Stimulated activated CD8-positive, alpha-beta memory T cell treated with anti-CD3 and anti-CD28 coated beads, Interleukin-2, amount 100 ng/mL, for 48 hours (primary cell): Measurements from ENCODE around the gene ANKRD60.

Source experiments
- DNase-seq, 2 donors: peaks; one replicate each; pipeline ENCODE4 v3.0.0-alpha.2; 2020; ENCODE audit warnings: low read depth in 2 of 2

ANKRD60 gene

DNA sequence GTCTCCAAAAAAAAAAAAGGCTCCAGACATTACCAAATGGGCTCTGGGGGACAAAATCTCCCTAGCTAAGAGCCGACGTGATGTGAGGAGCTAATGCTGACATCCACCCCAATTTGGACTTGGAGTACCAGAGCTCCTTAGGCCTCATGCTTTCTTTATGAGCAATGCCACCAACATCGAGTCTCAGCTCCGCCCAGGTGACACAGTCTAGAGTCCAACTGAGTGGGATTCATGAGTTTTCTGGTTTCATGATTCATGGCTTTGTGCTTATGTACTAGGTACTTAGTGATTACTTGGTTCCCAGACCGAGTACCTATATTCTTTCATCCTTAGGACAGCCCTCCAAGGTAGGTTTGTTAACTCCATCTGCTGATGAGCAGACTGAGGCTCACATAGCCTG is 4.4 kb downstream of the ANKRD60 start:
- peak in 1 of 2 donors; percentile 41 for DNase-seq

DNA sequence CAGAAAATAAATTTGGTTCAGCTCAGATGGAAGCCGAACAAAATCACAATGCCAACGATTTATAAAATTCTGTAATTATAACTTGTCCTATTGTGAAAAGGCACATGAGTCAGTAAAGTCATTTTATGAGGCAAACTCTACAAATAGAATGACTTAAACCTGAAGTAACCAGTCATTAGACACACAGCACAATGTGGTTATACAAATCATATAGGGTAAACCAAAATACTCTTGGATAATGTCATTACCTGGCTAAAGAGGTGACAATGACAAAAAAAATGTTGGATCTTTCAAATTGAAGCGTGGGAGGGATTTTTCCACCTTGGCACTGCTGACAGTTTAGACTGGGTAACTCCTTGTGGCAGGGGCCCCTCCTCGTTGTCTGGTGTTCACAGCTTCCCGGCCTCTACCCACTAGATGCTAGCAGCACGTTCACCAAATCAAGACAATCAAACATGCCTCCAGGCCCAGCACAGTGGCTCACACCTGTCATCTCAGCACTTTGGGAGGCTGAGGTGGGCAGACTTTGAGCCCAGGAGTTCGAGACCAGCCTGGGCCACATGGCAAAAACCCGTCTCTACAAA is 5.0 kb downstream of the ANKRD60 start:
- DNase-seq, result no peak

DNA sequence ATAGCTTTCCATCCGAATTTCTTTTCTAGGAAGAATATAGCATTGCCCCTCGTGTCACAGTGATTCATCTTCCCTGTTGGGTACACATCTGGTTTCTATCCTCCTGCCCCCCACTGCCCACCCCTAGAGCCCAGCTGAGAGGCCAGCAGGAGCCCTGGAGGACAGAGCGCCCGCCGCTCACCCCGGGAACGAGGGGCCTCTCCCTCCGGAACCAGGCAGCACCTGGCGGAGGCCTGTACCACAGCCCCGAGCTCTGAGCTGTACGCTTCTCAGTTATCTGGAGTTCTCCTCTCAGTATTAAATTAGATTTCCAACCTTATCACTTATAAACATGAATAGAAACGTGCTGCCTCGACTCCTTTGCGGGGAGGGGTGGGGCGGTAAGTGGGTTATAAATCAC is 6.0 kb downstream of the ANKRD60 start:
- no peak for DNase-seq

DNA sequence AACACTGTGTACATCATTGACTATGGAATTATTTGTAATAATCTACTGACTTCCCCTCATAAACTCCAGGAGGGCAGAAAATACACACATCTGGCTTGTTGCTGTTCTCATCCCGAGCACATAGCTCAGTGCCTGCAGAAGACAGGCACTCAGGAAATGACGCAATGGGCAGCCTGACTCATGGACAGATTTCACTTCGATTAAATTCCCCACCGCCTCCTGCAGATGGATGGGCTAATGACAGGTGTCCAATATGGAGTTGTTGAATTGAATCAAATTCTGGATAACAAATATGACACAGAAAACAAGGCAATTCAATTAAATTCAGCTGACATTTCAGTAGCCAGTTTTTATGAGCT is 9.1 kb downstream of the ANKRD60 start:
- DNase-seq, result no peak

DNA sequence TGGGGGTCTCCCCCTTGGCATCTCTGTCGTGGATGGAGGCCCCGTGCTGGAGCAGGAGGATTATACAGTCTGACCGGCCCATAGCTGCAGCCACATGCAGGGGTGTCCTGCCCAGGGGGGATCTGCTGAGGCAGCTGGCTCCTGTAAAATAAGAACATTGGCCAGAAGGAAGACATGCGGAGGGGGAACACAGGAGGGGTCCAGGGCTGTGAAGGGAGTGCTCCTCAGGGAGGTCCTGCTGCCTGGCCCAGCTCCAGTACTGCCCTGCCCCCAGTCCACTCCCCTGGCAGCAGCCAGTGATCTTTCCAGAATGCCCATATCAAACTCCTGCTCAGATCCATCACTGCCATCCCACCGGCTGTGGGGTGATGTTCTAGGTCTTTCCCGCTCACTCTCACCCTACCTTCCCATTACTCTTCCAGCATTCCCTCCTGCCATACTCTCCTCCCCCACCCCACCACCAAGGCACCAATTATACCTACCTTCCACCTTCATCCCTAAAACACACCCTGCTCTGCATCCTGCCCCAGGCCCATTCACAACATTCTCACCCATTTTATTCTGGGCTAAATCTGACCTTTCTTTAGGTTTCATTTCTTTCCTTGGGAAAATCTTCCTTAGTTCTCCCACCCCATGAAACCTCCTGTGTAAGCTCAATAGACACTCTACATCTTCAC is 9.7 kb downstream of the ANKRD60 start:
- DNase-seq, result no peak

DNA sequence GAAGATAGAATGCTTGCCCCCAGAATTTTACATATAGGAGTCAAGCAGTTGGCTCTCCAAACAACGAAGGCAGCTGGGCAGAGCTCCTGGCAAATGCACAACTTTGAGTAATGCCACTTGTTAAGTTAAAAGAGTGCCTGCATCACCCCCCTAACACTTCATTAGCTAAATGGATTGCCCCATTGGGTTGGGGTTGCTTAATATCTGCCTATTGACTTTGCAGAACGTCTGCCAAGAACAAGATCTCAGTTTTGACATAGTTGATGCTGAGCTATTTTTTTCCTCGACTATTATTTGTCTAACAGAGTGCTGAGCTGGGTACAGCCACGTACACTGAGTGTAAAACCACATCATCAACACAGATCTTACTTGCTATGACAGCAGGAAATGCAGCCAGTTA is 12.1 kb downstream of the ANKRD60 start:
- no peak for DNase-seq

DNA sequence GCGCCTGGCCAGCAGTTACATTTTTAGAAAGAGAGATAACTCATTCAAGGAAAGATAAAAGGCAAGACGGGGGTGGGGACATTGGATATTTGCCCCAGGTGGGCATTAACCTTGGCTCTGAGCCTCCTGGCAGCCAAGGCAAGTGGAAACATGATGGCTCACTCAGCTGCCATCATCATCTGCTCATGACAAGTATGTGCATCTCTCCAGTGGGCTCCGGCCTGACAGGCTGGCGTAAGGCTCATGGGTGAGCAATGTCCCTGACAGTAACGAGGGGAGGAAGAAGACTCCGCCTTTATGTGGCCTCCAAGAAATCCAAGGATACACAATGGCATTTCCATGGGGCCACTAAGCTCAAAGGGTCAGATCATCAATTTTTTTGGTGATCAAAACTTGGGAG is 13.3 kb downstream of the ANKRD60 start:
- no peak for DNase-seq

DNA sequence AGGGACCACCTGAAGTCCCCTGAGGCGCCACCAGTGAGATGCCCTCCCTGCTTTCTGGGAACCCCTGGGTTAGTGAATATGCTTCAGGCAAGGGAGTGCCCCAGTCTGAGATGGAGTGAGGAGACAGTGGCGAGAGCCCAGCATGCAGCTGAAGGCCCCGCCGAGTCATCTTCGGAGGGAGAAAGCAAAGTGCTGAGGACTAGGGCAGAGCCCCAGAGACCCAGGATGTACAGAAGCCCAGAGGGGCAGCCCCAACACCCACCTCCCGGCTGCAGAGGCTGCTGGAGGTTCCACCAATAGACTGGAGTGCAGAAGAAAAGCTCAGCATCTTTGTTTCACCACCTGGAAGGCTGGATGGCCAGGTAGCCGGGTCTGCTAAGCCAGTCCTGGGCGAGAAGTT is 14.1 kb downstream of the ANKRD60 start:
- no peak for DNase-seq

DNA sequence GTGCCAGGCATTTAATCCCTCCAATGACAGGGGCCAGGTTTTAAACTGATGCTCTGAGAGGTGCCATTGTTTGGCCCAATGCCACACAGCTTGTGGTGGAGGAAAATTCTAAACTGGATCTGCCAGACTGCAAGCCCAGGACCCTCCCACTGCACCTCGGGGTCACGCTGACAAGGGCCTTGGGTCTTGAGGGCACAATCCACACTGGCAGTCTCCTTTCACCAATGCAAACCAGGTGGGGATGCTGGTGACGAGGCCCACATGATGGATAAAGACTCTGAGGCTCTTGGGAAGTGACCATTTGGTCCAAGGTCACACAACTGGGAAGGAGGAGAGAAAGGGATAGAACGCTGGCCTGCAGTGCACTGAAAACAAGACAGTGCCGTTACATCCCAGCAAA is 14.7 kb downstream of the ANKRD60 start:
- no peak for DNase-seq

DNA sequence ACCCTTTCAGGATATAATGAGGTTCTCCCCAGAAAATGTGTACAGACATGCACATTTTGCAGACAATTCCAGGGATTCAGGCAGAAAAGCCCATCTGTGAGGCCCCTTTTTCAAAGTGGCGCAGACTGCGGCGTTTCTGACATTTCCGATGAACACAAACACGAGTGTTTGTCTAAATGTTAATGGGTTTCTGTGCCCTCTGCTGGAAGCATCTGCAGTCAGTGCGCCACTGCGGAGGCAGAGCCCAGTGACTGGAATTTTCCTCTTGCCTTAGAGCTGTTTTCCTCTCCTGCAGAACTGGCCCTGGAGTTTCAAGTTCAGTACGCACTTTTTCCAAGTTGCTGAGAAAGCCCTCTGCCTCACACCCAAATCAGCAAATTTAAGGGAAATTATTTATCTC is 15.3 kb downstream of the ANKRD60 start:
- no peak for DNase-seq

DNA sequence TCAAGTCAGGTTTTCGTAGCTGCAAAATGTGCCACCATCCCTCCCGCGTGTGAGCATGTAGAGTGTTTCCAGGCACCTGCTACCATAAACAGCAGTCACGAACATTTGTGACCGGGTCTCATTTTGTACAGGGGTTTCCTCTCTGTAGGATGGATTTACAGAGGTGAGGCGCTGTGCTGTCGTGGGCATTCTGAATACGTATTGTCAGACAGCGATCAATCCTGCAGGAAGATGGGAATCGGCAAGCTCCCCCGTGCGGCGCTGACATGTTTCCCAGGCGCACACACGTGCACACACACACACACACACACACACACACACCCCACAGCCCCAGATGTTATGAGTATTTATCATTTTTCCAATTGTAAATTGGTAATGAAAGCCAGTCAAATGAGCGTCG is 15.8 kb downstream of the ANKRD60 start:
- no peak for DNase-seq

DNA sequence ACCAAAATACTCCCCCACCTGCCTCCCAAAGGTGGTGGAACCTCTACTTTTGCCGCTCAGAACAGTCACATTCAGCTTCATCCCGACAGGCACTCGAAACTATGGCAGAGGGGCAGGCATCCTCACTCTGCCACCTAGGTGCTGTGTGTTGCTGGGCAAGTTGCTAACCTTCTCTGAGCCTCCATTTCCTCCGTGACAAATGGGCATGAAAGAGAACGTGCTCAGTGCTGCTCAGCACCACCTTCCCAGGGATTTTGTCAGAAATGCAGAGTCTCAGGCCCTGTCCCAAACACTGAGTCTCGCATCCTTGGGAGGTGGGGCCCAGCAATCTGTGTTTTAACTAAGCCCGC is 18.1 kb downstream of the ANKRD60 start:
- no peak for DNase-seq

DNA sequence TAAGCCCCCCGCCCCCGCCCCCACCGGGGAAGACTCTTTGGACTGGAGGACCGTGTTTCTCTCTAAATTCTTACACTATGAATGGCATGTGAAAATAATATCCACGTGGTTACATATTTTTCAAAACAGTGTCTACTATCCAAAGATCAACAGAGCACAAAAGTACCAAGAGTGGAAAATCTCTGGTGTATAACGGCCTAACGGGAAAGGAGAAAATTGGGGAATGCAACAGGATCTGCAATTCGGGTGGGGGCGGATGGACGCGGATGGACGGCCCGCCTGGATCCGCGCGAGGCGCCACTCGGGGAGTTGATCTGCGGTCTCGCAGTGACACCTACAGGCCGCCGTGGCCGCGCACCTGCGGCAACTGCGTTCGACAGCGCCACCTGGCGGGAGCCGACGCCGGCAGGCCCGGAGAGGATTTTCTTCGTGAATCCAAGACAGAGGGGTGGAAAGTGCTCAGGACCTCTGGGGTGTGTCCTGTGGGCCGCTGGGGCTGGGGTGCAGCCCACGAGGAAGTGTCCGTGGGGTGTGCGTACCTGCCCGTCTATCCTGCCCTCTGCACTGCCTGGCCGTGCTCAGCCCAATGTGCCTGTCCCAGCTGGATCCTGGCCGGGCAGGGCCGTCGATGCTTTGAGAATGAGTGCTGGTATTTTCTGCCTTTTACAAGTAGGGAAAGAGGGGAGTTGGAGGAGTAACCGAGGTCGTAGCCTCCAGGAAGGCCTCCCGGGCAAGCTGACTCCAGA is 18.6 kb downstream of the ANKRD60 start:
- peak; percentile 80 to 84 for DNase-seq

DNA sequence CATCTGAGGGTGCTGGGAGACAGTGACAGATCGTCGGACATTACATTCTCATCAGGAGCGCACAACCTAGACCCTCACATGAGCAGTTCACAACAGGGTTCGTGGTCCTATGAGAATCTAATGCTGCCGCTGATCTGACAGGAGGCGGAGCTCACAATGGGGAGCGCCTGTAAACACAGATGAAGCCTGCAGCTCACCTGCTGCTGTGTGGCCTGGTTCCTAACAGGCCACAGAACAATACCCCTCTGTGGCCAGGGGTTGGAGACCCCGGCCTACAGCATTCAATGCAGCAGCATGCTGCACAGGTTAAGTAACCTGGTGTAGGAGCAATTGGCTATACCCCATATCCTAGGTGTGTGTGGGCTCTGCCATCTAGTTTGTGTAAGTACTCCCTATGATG is 19.5 kb downstream of the ANKRD60 start:
- DNase-seq, result no peak

DNA sequence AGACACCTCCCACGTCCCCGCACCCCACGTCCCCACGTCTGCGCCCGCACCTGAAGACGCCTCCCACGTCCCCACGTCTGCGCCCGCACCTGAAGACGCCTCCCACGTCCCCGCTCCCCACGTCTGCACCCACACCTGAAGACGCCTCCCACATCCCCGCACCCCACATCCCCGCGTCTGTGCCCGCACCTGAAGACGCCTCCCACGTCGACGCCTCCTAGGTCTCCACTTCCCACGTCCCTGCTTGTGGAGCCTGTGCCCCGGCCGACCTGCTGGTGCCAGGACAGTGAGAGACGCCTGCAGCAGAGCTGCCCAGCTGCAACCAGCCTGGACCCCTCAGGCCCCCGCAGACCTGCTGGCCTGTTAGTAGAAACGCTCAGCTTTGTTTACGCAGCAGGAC is 22.6 kb downstream of the ANKRD60 start:
- DNase-seq, result no peak

DNA sequence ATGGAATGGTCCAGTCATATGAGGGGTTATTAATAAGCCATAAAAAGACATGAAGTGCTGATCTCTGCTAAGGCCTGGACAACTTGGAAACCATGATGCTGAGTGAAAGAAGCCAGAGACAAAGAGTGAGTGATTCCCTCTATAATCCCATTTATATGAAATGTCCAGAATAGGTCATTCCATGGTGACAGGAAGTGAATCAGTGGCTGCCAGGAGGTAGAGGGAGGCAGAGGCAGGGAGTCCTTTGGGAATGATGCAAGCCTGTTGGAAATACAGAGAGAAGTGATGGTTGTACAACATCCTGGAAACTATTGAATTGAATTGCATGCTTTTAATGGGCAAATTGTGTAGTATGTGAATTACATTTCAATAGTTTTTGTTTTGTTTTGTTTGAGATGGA is 26.4 kb downstream of the ANKRD60 start:
- no peak for DNase-seq

DNA sequence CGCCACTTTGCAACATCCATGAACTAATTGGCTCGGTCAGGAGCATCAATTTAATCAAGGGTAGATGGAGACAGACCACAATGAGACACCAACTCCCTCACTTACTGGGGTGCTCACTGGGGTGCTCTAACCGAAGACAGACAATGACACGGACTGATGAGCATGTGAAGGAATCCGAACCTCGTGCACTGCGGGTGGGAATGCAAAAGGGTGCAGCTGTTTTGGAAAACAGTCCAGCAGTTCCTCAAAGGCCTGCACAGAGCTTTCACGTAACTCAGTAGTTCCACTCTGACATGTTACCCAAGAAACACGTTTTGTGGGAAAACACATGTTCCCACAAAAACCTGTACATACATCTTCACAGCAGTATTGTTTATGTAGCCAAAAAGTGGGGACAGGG is 26.8 kb downstream of the ANKRD60 start:
- no peak for DNase-seq

DNA sequence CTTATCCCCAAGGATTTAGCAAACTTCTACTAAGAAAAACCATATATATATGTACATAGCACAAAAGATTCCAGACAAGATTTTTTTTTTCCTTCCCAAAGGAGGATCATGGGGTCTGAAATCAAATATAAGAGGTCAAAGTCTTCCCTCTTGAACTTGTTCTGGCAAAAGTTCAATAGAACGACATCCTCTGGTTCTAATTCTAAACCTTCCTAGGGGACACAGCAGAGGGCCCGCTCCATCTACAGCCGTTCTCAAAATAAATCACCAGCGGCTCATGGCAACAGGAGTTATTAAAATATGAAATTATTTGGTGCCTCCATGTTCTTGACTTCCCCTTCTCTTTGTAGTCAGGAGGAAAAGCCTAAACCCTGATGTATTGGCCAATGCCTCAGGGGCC is 29.0 kb downstream of the ANKRD60 start:
- no peak for DNase-seq

DNA sequence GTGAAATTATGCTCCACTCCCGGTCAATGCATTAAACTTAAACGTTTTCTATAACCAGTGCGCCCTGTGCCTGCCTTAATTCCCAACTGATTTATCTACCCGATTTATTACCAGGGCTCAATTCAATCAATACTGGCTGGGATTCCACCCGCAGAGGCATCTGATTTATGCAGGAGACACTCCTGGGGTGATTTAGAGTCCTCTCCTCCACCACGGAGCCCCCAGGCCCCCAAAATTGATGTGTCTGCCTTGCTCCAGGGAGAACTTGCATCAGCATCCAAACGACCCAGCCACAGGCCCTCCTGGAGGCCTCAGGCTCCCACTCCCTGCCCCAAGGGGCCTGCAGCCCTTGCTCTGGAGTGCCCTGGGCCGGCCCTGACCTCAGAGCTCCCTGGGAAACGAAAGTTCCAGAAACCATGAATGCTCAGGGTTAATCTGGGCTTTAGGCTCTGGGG is 29.5 kb downstream of the ANKRD60 start:
- DNase-seq, result no peak

DNA sequence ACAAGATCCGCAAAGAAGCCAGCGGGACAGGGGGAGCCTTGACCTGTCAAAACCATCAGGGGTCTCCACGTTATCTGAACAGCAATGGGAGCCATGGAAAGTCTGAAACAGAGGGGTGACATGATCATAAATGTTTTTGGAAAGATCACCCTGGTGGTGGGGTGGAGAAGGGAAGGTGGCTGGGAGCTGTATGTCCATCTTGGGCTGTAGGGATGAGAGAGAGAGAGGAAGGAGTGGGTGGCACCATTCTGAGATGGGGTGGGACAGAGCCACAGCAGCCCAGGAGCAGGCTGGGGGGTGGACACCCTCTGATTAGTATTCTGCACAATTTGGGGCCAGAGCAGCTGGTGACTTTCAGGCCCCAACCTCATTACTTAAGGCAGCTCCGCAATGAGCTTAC is 30.1 kb downstream of the ANKRD60 start:
- DNase-seq, result no peak

DNA sequence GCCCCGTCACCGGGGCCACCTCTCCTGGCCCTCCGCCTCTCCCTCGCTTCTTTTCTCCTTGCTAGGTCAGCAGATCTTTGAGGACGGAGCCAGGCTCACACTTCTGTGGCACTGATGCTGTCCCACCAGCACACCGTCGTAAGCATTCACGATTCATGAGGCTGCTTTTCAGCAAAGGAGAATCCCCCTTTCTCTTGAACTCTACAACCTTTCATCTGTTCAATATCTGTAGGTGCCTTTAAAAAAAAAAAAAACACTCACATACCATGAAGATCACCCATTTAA is 31.3 kb downstream of the ANKRD60 start:
- DNase-seq, result no peak

DNA sequence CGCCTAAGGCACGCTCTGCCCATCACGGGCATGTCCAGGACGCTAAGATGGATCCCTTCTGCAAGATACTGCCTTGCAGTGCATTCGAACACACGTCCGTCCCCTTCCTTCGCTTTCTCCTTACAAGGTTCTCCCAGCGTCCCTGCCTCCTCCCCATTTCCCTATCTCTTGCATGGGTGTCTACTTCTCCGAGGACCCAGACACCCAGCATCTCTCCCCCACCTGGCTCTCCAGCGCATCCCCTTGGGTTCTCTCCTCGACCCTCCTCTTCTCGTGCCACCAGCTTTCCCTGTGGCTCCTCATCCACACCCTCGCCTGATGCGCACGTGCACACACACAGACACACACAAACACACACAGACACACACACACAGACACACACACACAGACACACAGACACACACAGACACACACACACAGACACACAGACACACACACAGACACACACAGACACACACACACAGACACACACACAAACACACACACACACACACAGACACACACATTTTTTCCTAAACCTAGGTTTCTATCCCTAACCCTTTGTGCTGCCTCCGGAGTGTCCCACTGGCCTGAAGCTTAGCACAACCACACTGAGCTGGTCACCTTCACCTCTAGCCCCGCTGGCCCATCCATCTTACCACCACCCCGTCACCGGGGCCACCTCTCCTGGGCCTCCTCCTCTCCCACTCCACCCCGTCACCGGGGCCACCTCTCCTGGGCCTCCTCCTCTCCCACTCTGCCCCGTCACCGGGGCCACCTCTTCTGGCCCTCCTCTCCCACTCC is 31.9 kb downstream of the ANKRD60 start:
- DNase-seq, result no peak

DNA sequence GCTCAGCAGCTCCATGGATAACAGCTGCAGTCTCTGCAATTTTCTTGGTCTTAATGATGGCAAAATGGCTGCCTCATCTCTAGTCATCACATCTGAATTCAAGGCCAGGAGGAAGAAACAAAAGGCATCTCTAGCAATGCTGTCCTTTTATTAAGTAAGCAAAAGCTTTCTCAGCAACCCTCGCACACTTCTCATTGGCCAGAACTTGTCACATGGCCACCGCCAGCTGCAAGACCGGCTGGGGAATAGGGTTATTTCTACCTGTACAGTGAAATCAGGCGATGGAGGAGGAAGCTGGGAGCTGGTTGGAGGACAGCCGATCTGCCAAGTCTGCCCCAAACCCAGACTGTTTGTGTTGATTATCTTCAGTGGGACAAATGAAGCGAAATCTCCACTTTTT is 33.4 kb downstream of the ANKRD60 start:
- no peak for DNase-seq
